Left lung (tissue), 10 donors: Measurements from ENCODE around the gene CDC42EP3. TPM values are rescaled to one million over a fixed set of nuclear protein-coding genes. Genes with fewer than 3 reads are reported as not detected.
A peak's percentile ranks its signal among the peaks of the same experiment; 100 is the strongest.

Experiments
- ATAC-seq: fragments of 200-7000 bp; cut with Tn5 transposase; one replicate; pipeline ENCODE4 v1.9.1; 2020; ENCODE audit warnings: moderate library complexity
- DNase-seq, 4 donors: peaks; one replicate each; pipeline ENCODE4 v3.0.0-alpha.2; 2013 to 2020
- H3K27ac ChIP-seq, 2 donors: fragments of 200-600 bp; sonication (generic) in 1 of 2; one replicate each; pipeline versions ENCODE4 v1.5.0 to v1.8.0; 2020 to 2021
- H3K27me3 ChIP-seq, 2 donors: fragments of 200-600 bp; sonication (generic) in 1 of 2; one replicate each; pipeline versions ENCODE4 v1.5.0 to v1.8.0; 2020 to 2021
- H3K36me3 ChIP-seq, 2 donors: fragments of 200-600 bp; sonication (generic) in 1 of 2; one replicate each; pipeline versions ENCODE4 v1.5.0 to v1.8.0; 2020 to 2021
- H3K4me1 ChIP-seq, 2 donors: fragments of 200-600 bp; one replicate each; pipeline ENCODE4 v1.8.0; 2021
- H3K4me3 ChIP-seq, 2 donors: fragments of 200-600 bp; sonication (generic) in 1 of 2; one replicate each; pipeline versions ENCODE4 v1.5.0 to v1.8.0; 2020 to 2021; ENCODE audit warnings: mild to moderate bottlenecking in 1 of 2
- H3K9me3 ChIP-seq, 2 donors: fragments of 200-600 bp; sonication (generic) in 1 of 2; one replicate each; pipeline versions ENCODE4 v1.5.0 to v1.8.0; 2020 to 2021
- intact Hi-C, 2 donors: fragments of 100-400 bp; cut with DNase I; formaldehyde crosslinking; loops; one replicate each; pipeline versions ENCODE4 v1.11.2 to v1.14.2; 2022
- polyA plus RNA-seq, 6 donors: library from polyadenylated mRNA; unstranded; fragments of 120-200 nt; gene quantifications; one replicate each; pipeline ENCODE4 v1.2.1, GENCODE V29; 2013; ENCODE audit not compliant: insufficient read length in 6 of 6
- total RNA-seq, 2 donors: library from RNA; stranded (reverse); fragmentation: NEBNext Ultra II Directional; extraction: Animal tissue kit (Norgen Biotek cat#: 25700); gene quantifications; one replicate each; pipeline ENCODE4 v1.2.1, GENCODE V29; 2021
- TF ChIP-seq, protein P1 (sequence below), 2 donors: fragments of 200-600 bp; sonication (generic) in 1 of 2; IDR thresholded peaks; one replicate each; pipeline versions ENCODE4 v1.5.0 to v1.8.0; 2021; ENCODE audit warnings: antibody characterized with exemption in 2 of 2
- donor health status: DM: no; HTN: yes; CAD: no.
- donor health status: DM: no; HTN: no; CAD: no.

CDC42EP3 gene
- total and polyA plus RNA-seq, 8 donors, result 17.3 to 53.8 (median 25.1) TPM

- Histone ChIP-seq H3K4me3 (no peak overlapping the region), H3K4me1 (peaks cover 9 to 30% of the 10 kb centered on the region in 2 donors), H3K9me3 (peaks cover 0 to 15% of the 10 kb centered on the region in 2 donors), H3K27me3 (no peaks in the 10 kb centered on the region), H3K27ac (no peak overlapping the region), H3K36me3 (no peaks in the 10 kb centered on the region)
- intact Hi-C loops, result no loop called here
- ATAC-seq (no peak), DNase-seq (no peak)
- TF ChIP-seq, protein P1, sequence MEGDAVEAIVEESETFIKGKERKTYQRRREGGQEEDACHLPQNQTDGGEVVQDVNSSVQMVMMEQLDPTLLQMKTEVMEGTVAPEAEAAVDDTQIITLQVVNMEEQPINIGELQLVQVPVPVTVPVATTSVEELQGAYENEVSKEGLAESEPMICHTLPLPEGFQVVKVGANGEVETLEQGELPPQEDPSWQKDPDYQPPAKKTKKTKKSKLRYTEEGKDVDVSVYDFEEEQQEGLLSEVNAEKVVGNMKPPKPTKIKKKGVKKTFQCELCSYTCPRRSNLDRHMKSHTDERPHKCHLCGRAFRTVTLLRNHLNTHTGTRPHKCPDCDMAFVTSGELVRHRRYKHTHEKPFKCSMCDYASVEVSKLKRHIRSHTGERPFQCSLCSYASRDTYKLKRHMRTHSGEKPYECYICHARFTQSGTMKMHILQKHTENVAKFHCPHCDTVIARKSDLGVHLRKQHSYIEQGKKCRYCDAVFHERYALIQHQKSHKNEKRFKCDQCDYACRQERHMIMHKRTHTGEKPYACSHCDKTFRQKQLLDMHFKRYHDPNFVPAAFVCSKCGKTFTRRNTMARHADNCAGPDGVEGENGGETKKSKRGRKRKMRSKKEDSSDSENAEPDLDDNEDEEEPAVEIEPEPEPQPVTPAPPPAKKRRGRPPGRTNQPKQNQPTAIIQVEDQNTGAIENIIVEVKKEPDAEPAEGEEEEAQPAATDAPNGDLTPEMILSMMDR (IDR thresholded peaks at IDR 0.05), result no peak
Measured at GRCh38 chr2:37713258-37713700, 41.8 kb upstream of the CDC42EP3 start.

GRCh38 chr2:37711831-37712230 is 40.4 kb upstream of the CDC42EP3 start:
- H3K27ac ChIP-seq, result peak overlapping the region in 1 of 2 donors; percentile 48
- DNase-seq (no peak), ATAC-seq (peak; percentile 24)
- no peaks in the 10 kb centered on the region for H3K27me3 ChIP-seq
- TF ChIP-seq, protein P1 (IDR thresholded peaks at IDR 0.05), result no peak
- H3K9me3 ChIP-seq, result peaks cover 0 to 15% of the 10 kb centered on the region in 2 donors
- H3K36me3 ChIP-seq, result no peaks in the 10 kb centered on the region
- H3K4me1 ChIP-seq, result peaks cover 14 to 35% of the 10 kb centered on the region in 2 donors
- H3K4me3 ChIP-seq, result no peak overlapping the region
- intact Hi-C loops, result no loop called here

GRCh38 chr2:37711308-37711731 is 39.9 kb upstream of the CDC42EP3 start:
- intact Hi-C loops, result no loop called here
- Histone ChIP-seq H3K27me3 (no peaks in the 10 kb centered on the region), H3K4me1 (peaks cover 14 to 40% of the 10 kb centered on the region in 2 donors), H3K9me3 (peaks cover 0 to 15% of the 10 kb centered on the region in 2 donors), H3K27ac (peak overlapping the region in 1 of 2 donors; percentile 48), H3K4me3 (no peak overlapping the region), H3K36me3 (no peaks in the 10 kb centered on the region)
- DNase-seq, result no peak
- TF ChIP-seq, protein P1 (IDR thresholded peaks at IDR 0.05), result no peak
- peak; percentile 88 for ATAC-seq

GRCh38 chr2:37709111-37709510 is 37.7 kb upstream of the CDC42EP3 start:
- no peaks in the 10 kb centered on the region for H3K36me3 ChIP-seq
- no peaks in the 10 kb centered on the region for H3K27me3 ChIP-seq
- ATAC-seq (no peak), DNase-seq (no peak)
- H3K9me3 ChIP-seq, result no peaks in the 10 kb centered on the region
- H3K4me3 ChIP-seq, result no peak overlapping the region
- intact Hi-C loops, result no loop called here
- no peak overlapping the region for H3K27ac ChIP-seq
- H3K4me1 ChIP-seq, result peaks cover 14 to 40% of the 10 kb centered on the region in 2 donors
- TF ChIP-seq, protein P1 (IDR thresholded peaks at IDR 0.05), result no peak

DNA sequence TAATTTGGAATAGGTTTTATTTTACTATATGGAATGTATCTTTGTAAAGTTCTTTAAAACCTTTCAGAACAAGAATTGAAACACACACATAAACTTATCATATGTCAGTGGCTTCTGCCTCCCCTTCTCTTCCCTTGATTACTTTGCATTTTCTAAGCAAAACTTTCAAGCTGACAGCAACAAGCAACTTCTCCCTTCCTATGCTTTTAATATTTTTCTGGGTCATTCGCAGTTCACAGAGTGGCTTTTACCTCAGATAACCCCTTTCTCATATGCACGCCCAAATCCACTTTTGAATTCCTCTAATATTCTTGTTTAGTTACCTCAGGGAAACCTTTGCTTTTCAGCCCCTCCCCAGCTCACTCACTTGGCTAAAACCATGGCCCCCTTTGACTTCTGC is 36.7 kb upstream of the CDC42EP3 start:
- no peaks in the 10 kb centered on the region for H3K9me3 ChIP-seq
- intact Hi-C loops, result no loop called here
- peak; percentile 32 for ATAC-seq

More for the DNA sequence above, 36.7 kb upstream of the CDC42EP3 start:
- DNase-seq, result peak in 1 of 4 donors; percentile 7
- TF ChIP-seq, protein P1 (IDR thresholded peaks at IDR 0.05), result no peak
- H3K4me3 ChIP-seq, result no peak overlapping the region
- no peaks in the 10 kb centered on the region for H3K36me3 ChIP-seq
- no peak overlapping the region for H3K27ac ChIP-seq
- no peaks in the 10 kb centered on the region for H3K27me3 ChIP-seq
- peaks cover 14 to 36% of the 10 kb centered on the region in 2 donors for H3K4me1 ChIP-seq
